ENCODE data around the gene CPA2.

The CPA2 gene

DNA sequence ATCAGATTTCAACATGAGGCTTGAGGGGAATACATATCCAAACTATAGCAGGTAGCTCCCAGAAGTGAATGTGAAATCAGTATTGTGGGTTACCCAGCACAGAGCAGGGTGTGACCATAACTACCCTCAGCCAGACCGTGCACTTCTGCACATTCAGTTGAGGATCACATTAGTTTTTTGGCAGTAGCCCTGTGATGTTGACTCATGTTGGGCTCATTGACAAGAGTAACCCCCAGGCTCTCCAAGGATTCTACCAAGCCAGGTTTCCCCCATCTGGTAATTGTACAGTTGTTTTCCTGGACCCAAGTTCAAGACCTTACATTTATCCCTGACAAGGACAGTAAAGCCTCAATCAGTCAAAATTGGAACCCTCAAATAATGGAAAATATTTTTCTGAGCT, 14.6 kb downstream of the CPA2 start:
- DNase-seq: no peak

DNA sequence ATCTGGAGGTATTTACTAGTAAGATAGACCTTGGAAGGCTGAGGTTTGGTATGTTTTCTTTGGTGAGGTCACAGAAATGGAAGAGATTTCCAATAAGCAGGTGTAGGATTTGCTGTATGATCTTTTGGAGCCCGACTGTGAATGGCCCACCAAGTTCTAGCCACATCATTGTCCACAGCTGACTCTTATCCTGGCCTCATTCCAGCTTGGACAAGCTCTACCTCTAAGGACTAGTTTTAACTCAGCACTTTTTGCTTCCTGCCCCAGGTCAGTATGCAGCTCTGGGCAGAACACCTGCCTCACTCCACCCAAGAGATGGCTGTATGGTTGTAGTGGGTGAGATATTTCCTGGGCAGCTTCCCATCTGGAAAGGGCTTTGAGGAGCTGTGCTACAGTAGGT, 20.2 kb downstream of the CPA2 start:
- no peak for DNase-seq

DNA sequence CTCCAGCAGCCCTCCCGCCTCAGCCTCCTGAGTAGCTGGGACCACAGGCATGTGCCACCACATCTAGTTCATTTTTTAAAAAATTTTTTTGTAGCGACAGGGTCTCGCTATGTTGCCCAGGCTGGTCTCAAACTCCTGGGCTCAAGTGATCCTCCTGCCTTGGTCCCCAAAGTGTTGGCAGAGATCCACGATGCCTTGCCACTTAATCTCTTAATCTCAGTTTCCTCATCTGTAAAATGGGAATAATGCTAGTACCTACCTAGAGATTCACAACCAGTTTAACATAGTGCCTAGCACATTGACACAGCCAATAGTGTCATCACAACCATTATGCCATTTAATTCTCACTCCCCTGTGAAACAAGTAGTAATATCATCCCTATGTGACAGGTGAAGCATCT, 21.5 kb downstream of the CPA2 start:
- DNase-seq: no peak

DNA sequence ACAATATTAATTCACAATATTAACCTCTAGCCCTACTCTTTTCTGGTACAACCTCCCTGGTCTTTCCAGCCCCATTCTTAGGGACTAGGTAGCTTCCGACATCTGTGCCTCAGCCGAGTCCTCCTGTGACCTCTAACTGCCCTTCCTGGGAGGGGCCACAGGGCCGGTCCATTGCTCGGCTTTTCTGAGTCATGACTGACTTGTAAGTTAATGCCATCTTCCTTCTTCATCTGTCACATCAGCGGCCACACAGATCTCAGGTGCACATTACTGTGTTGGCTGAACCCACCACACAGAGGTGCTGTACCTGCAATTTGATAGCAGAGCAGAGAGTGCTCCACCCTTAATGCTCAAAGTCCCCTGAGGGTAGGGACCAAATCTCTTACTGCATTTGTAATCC, 22.2 kb downstream of the CPA2 start:
- no peak for DNase-seq

DNA sequence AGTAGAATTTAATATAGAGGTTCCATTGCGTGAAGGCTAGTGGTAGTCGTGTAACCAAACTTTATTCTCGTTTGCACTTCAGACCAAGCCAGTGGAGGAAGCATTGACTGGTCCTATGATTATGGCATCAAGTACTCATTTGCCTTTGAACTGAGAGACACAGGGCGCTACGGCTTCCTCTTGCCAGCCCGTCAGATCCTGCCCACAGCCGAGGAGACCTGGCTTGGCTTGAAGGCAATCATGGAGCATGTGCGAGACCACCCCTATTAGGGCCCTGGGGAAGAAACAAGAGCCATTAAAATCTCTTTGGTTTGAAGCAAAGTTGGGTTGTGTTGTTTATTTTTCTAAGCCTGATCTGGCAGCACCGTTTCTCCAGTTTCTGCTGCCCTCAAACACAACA, 22.8 kb downstream of the CPA2 start:
- DNase-seq: no peak

DNA sequence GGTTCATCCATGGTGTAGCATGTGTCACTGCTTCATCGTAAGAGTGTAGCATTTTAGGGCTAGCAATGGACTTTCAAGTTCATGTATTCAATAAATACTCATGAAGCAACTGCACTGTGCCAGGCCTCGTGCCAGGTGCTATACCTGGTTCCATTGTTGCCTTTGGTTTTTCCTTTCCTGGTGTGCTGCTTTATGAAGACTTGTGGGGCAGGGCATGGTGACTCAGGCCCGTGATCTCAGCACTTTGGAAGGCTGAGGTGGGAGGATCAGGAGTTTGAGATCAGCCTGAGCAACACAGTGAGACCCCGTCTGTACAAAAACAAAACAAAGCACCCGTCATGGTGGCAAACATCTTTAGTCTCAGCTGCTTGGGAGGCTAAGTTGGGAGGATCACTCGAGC, 24.1 kb downstream of the CPA2 start:
- DNase-seq: no peak

DNA sequence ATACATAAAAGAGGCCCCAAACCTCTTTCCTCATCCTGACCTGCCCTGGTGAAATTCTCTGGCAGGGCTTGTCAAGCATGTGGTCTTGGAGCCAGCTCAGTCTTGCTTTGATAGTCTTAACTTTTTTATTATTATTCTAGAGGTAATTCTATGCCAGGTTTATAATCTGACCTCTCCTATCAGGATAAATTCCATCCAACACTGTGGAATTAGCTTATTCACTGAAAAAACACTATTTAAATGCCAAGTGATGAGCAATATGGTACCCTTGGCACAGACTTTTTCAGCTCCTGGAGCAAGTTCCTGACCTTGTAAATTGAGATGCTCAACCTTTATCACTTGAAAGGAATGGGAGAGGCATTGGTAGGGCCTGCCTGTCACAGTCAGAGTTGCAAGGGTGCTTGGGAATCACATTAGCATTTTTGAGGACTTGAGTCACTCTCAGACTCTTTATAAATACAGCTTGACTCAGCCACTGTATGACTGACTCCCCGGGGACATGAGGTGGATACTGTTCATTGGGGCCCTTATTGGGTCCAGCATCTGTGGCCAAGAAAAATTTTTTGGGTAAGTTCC, 26.1 kb downstream of the CPA2 start, which contains the start of gene CPA4:
TSS of gene CPA4 (plus strand) at position 480 of the 576 bp plus-strand sequence. CDS start at position 500, 20 bp downstream.
- DNase-seq: no peak

DNA sequence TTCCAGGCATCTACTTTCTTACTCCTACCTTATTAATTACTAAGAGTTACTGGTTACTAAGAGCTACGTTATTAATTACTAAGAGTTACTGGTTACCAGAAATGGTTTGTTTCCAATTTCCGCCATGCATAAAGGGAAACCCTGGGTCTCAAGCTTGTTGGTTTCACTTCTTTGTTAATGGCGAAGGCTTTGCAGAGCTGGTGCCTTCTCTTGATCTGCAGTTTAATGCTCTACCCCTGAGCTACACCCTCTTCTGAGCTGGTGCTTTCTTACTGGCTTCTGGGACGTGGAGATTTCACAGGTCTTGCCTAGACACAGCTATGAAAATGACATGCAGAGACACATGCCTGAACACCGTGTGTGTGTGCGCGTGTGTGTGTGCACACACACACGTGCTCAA, 26.9 kb downstream of the CPA2 start:
- no peak for DNase-seq

DNA sequence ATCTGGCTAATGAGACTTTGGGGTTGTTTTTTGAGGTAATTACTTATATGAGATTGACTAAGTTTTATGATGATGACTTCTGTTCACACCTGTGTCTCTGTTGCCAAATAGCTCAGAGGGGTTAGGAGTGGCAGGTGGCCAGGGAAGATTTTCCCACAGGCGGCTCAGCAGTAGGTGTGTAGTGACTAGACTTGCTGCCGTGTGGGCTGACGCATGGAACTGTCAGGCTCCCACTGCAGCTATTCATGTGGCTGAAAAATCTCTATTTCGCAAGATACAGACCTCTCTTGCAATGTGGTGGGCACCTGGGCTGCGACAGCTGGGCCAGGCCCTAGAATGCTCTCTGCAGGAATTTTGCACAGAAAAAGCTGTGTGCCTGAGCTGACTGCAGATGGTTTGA, 27.7 kb downstream of the CPA2 start:
- DNase-seq: no peak

DNA sequence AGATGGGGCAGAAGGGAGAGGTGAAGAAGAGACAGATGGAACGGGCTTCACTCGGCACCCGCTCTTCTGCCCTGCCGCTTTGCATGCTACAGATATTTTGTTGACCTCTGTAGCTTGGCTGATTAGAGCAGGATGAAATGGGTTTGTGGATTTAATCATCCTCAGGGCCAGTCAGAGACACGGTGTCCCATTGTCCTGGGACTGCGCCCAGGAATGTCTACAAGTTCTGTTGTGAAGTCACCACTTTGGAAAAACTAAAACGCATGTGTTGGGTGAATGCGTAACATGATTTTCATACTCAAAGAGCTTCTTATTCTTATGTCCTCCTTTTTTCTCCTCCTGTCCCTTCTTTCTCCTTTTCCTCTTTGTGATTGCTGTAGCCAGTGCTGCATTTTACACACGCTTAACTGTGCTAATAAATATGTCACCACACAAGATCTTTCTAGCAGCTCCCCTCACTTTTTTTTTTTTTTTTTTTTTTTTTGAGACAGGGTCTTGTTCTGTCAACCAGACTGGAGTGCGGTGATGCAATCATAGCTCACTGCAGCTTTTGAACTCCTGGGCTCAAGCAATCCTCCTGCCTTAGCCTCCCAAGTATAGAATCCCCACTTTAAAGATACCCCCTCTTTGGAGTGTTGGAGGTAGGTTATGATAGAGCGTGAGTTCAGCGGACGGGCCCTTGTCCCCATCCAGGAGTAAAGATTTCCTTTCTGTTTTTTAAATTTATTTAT, 29.7 kb downstream of the CPA2 start:
- no peak for DNase-seq

DNA sequence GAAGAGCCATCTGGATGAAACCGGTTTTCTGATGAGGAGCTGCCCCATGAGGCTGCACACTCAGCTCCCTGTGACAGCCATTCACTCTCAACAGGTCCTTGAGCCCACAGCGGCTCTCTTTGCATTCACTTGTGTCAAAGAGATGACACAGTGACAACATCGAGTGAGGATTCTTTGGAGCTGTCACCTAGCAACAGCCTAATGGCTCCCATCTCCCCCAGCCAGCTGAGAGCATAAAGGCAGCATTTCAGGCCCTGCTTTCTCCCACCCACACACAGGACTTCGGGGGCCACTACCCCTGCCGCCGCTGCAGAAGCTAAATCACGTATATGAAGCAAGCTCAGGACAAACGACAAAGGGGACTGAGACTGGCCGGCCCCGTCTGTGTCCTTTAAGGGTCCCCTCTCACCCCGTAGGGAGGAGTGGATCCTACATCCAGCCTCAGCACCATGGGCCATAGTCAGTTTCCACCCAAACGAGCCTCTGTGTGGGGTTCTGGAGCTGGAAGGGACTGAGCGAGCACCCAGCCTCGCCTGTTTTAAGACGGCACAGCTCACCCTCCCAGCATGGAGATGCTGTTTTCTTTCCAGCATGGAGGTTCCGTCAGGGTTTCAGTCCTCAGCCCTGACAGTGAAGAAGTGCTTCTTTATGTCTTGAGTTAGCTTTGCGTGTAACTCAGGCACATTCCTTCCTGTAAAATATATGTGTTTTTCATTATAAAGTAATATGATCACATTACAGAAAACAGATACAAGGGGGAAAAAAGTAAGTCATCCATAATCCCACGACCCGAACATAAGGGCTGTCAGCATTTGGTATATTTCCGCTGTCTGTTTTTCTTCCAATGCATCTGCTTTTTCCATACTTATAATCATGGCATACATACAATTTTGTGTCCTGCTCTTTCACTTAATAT, 31.2 kb downstream of the CPA2 start:
- no peak for DNase-seq

DNA sequence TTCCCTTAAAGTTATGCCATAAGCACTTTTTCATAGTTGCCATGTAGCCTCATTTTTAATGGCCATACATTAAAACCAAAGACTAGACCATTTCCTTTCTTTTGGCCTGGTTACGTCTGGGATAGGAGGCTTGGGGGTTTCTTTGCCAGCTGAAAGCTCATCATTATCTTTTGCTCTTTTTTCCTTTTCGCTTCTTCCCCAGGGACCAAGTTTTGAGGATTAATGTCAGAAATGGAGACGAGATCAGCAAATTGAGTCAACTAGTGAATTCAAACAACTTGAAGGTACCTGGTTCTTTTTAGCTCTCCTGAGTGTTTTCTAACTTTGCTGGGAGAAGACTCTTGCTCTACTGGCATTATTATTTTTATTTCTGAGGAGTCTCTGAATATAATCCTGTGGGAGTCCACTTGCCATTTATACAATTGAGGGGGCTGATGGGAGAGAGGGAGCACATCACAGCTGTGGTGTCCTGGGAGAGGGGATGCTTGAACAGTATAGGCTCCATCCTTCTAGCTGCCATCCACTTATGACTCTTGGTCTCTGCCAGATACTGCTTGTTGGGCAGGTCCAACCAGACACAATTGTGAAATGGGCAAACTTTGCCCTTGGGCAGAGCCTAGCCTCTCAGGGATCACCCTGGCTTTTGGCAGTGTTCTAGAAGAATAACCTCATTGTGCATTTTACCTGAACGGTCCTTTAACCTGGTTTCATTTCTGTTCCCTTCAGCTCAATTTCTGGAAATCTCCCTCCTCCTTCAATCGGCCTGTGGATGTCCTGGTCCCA, 32.1 kb downstream of the CPA2 start:
- no peak for DNase-seq

DNA sequence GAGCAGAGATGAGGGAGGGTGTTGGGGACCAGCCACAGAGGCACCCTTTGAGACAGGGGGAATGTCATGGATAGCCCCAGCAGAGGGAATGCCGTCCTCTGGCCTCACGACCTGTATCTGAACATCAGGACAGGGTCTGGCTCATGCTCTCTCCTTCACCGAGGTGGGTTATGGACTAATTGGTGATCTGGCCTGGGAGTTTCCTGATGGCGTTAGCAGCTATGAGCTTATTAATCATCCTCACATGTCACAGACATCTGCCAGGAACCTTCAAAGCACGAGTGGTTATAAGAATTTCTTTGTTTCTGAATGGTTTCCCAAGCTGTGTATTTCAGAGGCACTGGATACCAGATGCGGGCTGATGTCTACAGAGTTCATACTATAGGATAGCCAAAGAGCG, 33.2 kb downstream of the CPA2 start:
- no peak for DNase-seq

DNA sequence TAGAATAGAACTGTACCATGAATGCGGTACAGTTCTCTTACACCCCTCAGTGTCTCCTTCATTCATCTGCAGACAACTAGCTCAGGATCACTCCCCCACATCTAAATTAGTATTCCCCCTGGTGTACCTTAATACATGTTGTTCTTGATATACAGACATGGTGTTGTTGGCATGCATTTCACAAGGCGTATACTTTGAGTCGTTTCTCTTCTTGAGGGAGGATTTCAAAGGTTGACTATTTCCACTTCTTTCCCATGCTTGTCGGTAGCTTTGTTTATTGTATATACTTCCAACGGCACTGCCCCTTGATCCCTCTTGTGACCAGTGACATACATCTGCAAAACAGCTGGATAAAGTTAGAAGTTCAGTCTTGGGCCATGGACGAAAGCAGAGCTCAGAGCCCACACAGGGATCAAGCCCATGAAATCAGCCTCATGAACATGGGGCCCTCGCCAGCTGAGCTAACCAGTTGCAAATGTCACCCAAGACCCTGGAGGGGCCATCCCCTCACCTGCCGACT, 34.9 kb downstream of the CPA2 start:
- no peak for DNase-seq

DNA sequence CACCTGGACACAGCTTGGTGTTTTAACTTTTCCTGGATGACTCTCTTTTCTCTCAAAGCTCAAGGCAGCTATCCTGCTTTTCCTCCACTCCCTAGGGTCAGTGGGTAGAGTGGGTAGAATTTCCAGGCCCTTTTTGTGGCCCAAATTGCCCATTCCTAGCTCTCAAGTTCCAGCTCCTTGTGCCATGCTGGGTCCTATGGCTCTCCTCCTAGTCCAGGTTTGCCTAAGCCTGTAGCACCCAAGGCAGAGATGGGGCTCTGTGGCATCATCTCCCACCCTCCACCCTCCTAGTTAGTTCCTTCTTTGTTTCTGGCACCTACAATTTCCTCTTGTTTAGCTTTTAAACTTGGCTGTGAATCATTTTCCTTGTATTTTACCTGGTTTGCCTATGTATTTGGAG, 36.0 kb downstream of the CPA2 start:
- no peak for DNase-seq

DNA sequence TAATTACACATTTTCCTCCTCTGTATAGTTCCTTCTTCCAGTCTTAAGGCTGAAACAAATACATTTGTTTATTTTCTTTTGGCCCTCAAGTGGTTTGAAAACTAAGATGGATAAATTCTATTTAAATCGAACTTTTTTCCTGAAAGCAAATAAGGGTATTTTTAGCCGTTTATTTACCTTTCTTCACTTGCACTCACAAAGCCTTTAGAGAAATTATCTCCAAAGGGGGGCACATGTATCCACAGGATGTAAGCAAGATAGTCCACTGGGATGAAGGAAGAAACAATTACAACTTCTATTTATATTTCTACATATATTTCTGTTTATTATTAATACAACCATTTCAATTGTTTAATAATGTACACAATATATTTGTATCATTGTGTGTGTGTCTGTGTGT, 36.5 kb downstream of the CPA2 start:
- DNase-seq: no peak

DNA sequence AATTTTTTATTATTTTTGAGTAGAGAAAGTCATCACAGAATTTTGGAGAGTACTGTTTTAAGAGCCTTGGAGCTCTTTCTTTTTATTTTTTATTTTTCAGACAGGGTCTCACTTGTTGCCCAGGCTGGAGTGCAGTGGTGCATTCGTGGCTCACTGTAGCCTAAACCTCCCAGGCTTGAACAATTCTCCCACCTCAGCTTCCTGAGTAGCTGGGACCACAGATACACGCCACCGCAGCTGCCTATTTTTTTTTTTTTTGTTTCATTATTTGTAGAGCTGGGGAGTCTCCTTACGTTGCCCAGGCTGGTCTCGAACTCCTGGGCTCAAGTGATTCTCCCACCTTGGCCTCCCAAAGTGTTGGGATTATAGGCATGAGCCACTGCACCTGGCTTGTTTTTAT, 36.9 kb downstream of the CPA2 start:
- DNase-seq: no peak

DNA sequence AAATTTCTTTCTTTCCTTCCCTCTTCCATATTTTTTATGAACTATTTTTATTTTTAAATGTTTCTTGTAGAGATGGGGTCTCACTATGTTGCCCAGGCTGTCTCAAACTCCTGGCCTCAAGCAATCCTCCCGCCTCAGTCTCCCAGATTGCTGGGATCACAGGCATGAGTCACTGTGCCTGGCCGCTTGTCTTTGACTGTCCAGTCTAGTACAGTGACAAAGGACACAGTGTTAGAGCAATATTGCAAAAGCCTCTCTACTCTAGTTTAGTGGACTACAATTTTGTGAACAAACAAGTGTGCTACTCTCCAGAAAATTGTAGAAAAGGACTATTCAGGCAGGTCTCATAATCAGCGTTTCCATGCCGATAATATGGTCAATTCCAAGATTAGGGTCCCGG, 37.3 kb downstream of the CPA2 start:
- no peak for DNase-seq

DNA sequence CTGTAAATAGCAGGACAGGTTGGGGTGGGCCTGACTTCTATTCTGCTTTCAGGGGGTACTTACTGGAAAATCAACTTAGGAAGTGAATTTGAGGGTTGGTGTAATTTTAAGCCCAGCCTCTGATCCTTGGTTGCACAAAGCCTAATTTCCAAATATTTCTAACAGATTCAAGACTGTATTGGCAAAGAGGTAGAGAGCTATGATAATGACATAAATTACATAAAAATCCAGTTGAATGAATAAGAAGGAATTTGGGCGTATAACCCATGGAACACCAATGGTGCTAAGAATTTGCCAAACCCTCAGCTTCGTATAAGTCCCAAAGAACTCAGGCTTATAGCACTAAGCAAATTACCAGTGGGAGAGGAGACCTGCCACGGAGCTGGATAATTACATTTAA, 38.2 kb downstream of the CPA2 start:
- no peak for DNase-seq

DNA sequence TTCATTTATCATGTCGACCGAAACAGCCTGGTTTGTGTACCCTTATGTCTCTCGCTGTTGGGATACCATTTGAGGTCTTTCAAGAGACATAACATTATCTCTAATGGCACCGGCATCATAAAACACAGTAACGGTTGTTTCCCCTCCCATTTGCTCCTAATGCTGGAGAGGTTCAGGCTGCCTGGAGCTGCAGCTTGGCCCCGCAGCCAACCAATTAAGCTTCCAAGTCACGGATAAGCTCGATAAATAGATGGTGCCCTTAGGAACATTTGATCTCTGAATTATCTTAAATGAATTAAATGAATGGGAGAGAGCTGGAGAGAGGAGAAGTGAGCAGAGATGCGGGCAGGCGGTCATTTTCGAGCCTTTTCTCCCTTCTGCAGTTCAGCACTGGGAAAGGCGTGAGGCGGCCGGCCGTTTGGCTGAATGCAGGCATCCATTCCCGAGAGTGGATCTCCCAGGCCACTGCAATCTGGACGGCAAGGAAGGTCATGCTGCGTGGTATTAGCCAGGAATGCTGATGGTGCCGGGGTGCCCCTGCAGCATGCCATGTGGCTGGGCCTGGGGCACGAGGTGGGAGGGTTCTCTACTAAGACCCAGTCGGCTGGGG, 38.9 kb downstream of the CPA2 start:
- no peak for DNase-seq

DNA sequence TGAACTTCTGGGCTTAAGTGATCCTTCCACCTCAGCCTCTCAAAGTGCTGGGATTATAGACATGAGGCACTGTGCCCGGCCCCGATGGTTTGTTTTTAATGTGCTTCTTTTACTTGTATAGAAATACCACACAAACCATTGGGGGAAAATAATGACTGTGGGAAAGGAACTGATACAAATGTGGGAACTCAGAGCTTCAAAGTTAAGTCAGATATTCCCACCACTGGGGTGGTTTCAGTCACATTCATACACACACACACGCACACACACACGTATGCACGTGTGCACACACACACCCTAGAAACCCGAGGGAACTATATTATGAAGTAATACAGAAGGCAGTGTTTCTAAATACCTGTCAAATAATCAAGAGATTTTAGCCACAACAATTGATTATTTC, 43.3 kb downstream of the CPA2 start:
- no peak for DNase-seq

DNA sequence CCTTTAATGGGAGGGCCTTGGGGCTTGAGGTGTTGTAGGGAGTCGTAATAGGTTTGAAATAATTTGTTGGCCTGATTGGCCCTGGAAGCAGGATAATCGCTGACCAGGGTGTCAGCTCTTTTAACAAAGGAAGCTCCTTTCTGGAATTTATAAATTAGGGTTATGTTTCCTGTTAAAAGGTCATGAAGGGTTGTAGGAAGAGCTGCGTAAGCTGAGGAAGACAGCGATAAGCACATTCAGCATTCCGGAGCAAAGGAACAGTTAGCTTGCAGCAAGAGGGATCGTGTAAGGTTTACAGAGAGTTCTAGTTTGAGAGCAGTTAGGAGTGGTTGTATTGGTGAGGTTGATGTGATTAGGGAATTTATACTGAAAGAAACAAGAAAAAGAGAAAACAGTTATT, 47.6 kb downstream of the CPA2 start:
- DNase-seq: no peak

Measured in cortex of kidney (tissue), 1 donor.